Inferior parietal cortex (tissue), 1 donor: ENCODE data around the gene LRP1-AS.

Experiments
- DNase-seq: peaks from one replicate; pipeline ENCODE4 v3.0.0-alpha.2; 2016; ENCODE audit errors: extremely low spot score

The LRP1-AS gene

DNA sequence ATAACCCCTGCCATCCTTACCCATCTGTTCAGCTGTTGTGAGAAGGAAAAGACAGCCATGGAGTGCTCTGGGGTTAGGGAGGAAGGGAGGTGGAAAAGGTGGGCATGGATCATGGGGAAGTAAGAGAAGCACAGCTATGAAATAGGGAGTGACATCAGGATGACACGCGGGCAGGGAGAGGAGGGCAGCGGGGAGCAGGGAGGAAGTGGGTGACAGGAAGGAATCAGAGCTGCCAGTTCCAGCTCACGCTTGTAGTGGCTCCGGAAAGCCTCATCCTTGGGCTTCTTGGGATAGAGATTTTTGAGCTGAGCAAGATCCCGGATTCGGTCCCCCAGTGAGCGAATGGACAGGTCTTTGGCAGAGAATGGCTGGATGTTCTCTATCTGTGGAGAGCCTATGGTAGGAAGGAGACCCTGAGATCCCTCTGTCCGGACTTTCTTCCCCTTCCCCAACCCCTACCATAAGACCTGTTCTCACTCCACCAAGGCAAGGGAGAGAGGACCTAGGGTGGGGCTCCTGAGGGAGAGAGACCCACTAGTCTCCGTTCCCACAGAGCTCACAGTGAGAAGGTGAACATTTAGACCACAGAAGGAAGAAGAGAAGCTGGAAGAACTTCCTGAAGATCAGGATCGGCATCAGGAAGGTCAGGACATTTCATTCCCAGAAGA lies 48.2 kb downstream of the LRP1-AS start:
- DNase-seq = no peak

DNA sequence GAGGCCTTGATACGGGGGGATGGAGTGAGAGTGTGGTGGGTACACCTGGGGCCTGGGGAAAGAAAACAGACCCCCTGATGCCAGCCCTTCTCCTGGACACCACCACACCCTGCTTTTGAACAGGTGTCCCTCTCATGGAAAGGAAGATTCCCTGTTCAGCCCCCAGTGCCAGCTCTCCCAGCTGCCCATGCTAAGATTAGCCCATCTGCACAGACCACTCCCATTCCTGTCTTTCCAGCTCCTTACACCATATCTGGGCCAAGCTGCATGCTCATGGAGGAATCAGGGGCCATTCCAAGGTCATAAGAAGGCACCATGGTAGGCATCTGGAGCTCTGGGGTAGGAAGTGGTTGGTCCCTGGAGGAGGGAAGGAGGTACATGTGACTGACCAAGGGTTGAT lies 48.9 kb downstream of the LRP1-AS start:
- no peak for DNase-seq

- no peak for DNase-seq
Observed at GRCh38 chr12:57097554-57097835, 49.9 kb downstream of the LRP1-AS start.

- no peak for DNase-seq
Observed at GRCh38 chr12:57096748-57097553, 50.5 kb downstream of the LRP1-AS start.

- DNase-seq = no peak
Observed at GRCh38 chr12:57096099-57096572, 51.3 kb downstream of the LRP1-AS start.

DNA sequence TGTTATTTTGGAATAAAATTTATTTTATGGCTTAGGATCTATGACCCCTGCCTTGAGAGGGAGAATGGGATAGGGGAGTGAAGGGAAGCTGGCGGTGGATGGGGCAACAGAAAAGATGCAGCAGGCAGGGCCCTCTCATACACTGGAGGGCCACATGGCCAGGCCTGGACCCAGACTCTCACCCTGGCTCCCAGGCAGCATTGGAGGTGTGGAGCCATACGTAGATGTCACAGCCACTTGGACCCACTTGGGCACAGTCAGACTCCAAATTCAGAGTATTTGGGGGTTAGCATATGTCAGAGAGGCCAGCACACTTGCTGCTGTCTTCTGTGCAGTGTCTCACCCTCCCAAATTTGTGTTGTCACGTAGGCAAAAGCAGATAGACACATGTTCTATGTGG lies 52.0 kb downstream of the LRP1-AS start:
- DNase-seq = no peak
